ENCODE results near the gene LNX1.

LNX1 gene

GRCh38 chr4:53551281-53551864 lies 39.9 kb downstream of the LNX1 start:
- TF ChIP-seq RAD21 (IDR thresholded peaks at IDR 0.05; ENCODE audit: low read depth): no peak
- TF ChIP-seq CREB1 (IDR thresholded peaks at IDR 0.05; ENCODE audit: low read depth): no peak
- TF ChIP-seq EGR1 (IDR thresholded peaks at IDR 0.05): no peak
- TF ChIP-seq USF1 (IDR thresholded peaks at IDR 0.05): no peak
- TF ChIP-seq TCF12 (IDR thresholded peaks at IDR 0.05; ENCODE audit: low read depth): no peak
- no peak for TF ChIP-seq MAX (IDR thresholded peaks at IDR 0.05)
- no peak for TF ChIP-seq NFIC (IDR thresholded peaks at IDR 0.05)
- no peak for TF ChIP-seq REST (IDR thresholded peaks at IDR 0.05; ENCODE audit: low read depth)
- TF ChIP-seq CEBPB (IDR thresholded peaks at IDR 0.05): no peak
- TF ChIP-seq ZBTB7A (IDR thresholded peaks at IDR 0.05; ENCODE audit: low read depth): no peak
- TF ChIP-seq EP300 (IDR thresholded peaks at IDR 0.05; ENCODE audit: borderline replicate concordance): no peak
- no peak for TF ChIP-seq FOXM1 (IDR thresholded peaks at IDR 0.05; ENCODE audit: borderline replicate concordance, low read depth)
- no peak for TF ChIP-seq TEAD4 (IDR thresholded peaks at IDR 0.05)
- no peak for TF ChIP-seq YY1 (IDR thresholded peaks at IDR 0.05; ENCODE audit: low read depth)
- TF ChIP-seq TAF1 (IDR thresholded peaks at IDR 0.05; ENCODE audit: low read depth): no peak

- no peak for TF ChIP-seq ZBTB7A (IDR thresholded peaks at IDR 0.05; ENCODE audit: low read depth)
- TF ChIP-seq EGR1 (IDR thresholded peaks at IDR 0.05): no peak
- no peak for TF ChIP-seq TEAD4 (IDR thresholded peaks at IDR 0.05)
- TF ChIP-seq CREB1 (IDR thresholded peaks at IDR 0.05; ENCODE audit: low read depth): no peak
- TF ChIP-seq TCF12 (IDR thresholded peaks at IDR 0.05; ENCODE audit: low read depth): no peak
- TF ChIP-seq USF1 (IDR thresholded peaks at IDR 0.05): no peak
- no peak for TF ChIP-seq MAX (IDR thresholded peaks at IDR 0.05)
These were observed 42.6 kb downstream of the LNX1 start for GRCh38 chr4:53548662-53549061.

- TF ChIP-seq RAD21 (IDR thresholded peaks at IDR 0.05; ENCODE audit: low read depth) (no peak), USF1 (IDR thresholded peaks at IDR 0.05) (no peak), CEBPB (IDR thresholded peaks at IDR 0.05) (no peak), EP300 (IDR thresholded peaks at IDR 0.05; ENCODE audit: borderline replicate concordance) (no peak), CREB1 (IDR thresholded peaks at IDR 0.05; ENCODE audit: low read depth) (no peak), MAX (IDR thresholded peaks at IDR 0.05) (no peak), TAF1 (IDR thresholded peaks at IDR 0.05; ENCODE audit: low read depth) (no peak), NFIC (IDR thresholded peaks at IDR 0.05) (no peak), ZBTB7A (IDR thresholded peaks at IDR 0.05; ENCODE audit: low read depth) (no peak), YY1 (IDR thresholded peaks at IDR 0.05; ENCODE audit: low read depth) (no peak), FOXM1 (IDR thresholded peaks at IDR 0.05; ENCODE audit: borderline replicate concordance, low read depth) (no peak), EGR1 (IDR thresholded peaks at IDR 0.05) (no peak), REST (IDR thresholded peaks at IDR 0.05; ENCODE audit: low read depth) (no peak), TEAD4 (IDR thresholded peaks at IDR 0.05) (no peak), TCF12 (IDR thresholded peaks at IDR 0.05; ENCODE audit: low read depth) (no peak)
These were observed 43.3 kb downstream of the LNX1 start for GRCh38 chr4:53547983-53548382.

- TF ChIP-seq TAF1 (IDR thresholded peaks at IDR 0.05; ENCODE audit: low read depth): no peak
- no peak for TF ChIP-seq CEBPB (IDR thresholded peaks at IDR 0.05)
- no peak for TF ChIP-seq NFIC (IDR thresholded peaks at IDR 0.05)
- TF ChIP-seq RAD21 (IDR thresholded peaks at IDR 0.05; ENCODE audit: low read depth): no peak
- no peak for TF ChIP-seq CREB1 (IDR thresholded peaks at IDR 0.05; ENCODE audit: low read depth)
- TF ChIP-seq TEAD4 (IDR thresholded peaks at IDR 0.05): no peak
These were observed 45.2 kb downstream of the LNX1 start for GRCh38 chr4:53545942-53546581.

GRCh38 chr4:53545273-53545672 lies 46.0 kb downstream of the LNX1 start:
- no peak for TF ChIP-seq TEAD4 (IDR thresholded peaks at IDR 0.05)

Measured in Ishikawa (cell line).